Measurements from ENCODE around the gene IPO8.
A peak's percentile ranks its signal among the peaks of the same experiment; 100 is the strongest.

The IPO8 gene

DNA sequence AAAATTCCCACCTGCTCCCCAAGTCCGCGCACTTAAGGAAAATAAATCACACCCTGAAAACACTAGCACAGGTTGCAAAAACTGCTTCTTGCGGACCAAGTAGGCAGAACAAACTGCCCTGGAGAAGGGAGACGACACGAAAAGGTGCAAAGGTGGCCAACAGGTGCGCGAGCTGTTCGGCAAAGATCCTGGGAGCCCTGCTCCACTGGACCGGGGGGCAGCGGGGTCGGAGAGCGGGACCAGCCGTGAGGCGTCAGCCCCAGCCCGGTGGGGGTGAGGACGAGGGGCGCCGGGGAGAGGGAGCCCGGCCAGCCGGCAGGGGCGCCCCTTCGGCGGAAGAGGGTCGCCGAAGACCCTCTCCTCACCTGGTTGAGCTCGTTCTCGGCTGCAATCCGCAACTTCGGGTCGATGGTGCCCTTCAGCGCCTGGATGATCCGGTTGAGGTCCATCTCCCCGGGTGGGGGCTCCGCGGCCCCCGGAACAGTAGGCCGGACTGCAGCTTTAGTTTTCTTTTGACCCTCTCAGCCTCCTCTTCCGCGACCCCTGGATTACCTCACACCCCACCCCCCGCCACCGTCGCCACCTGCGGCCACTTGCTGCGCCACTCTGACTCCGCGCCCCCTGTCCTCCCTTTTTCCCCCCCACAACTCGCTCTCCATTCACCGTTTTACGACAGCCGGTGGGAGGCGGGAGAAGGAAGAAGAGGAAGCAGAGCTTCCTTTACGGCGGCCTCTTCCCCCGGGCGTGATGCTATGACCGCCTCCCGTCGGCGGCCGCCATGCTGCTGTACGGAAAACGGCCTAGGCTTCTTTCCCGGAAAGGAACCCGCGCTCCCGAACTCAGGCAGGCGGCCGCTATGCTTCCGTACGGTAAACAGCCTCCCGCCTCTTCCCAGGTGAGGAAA is at the start of gene IPO8:
IPO8 (minus strand) TSS at position 671 of the 904 bp plus-strand sequence; CDS start at position 449, 222 bp downstream.
- peak; percentile 93 for DNase-seq (ENCODE audit: low spot score)

DNA sequence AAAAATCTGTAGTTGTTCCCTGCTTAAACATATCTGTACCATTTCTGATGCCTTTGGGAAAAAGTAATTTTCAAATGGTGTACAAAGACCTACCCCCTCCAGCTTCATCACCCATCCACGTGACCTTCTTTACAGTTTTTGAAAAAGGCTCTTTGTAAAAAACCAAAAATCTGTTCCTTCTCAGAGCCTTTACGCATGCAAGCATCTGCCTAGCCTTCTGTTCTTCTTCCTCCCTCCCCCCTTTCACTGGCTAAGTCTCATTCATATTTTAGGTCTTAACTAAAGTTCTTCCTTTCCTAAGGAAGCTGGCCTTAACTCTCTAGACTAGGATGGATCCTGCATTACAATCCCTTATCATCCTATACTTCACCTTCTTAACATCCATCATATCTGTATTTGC is 48.7 kb upstream of the IPO8 start:
- no peak for DNase-seq (ENCODE audit: low spot score)

DNA sequence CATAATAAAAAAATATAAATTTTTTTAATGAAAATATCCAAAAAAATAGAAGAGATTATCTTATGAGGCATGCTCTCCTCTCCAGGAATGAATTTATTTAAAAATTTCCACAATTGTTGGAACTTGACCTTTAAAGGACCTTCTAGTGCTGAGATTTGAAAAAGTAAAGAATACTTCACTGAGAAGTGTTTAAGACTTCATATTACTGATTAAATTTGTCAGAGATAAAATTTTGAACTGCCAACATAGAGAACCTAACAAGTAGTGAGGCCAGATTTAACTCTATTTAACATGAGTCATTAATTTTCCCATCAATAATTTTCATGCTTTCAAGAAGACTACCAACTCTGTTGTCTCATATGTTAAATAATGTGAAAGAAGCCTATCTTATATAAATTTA is 44.6 kb upstream of the IPO8 start:
- DNase-seq (ENCODE audit: low spot score), result no peak

DNA sequence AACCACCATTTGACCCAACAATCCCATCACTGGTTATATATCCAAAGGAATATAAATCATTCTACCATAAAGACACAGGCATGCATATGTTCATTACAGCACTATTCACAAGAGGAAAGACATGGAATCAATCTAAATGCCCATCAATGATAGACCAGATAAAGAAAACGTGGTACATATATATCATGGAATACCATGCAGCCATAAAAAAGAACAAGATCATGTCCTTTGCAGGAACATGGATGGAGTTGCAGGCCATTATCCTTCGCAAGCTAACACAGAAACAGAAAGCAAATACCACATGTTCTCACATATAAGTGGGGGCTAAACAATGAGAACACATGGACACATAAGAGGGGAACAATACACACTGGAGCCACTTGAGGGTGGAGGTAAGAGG is 43.4 kb upstream of the IPO8 start:
- DNase-seq (ENCODE audit: low spot score), result no peak

DNA sequence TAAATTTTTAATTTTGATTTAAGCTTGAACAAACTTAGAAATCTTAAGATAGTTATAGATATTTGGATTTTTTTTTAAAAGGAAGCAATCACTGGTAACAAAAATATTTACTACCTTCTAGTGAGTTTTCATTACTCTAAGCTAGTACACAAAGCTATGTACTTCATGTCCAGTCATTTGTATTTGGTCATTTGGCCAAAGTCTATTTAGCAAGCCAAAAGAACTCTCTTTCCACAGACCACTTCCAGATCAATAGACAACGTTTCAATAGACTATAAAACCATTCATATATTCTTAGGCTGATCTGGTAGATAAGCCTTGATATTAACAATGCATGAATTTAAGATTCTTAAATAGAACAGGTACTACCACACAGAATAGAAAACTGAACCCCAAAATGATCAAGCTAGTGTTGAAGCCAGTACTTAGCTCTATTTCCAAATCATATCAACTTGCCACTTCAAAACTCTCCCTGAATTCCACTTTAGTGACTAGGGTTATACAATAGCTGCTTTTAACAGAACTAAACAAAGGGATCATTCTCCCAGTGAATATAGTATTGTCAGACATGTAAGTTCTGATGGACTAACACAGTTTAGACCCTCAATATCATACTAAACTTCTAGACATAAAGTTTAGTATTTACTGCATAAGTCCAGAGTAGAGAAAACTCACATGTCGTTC is 37.4 kb upstream of the IPO8 start:
- no peak for DNase-seq (ENCODE audit: low spot score)

DNA sequence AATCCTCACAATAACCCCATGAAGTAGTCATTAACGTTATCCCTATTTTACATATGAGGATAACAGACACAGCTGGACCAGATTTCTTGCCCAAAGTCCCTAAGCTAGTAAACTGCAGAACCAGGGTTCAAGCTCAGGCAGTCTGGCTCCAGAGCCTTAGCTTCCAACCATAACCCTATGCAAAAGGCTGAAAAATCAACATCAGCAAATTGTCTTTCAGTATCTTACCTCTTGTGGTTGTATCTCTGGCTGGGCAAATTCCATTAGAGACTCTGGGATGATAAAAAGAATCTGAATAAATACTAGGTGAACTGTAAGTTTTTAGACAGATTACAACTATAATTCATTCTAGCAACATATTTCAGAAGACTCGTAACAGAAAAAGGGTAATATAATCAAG is 34.3 kb upstream of the IPO8 start:
- DNase-seq (ENCODE audit: low spot score), result no peak

DNA sequence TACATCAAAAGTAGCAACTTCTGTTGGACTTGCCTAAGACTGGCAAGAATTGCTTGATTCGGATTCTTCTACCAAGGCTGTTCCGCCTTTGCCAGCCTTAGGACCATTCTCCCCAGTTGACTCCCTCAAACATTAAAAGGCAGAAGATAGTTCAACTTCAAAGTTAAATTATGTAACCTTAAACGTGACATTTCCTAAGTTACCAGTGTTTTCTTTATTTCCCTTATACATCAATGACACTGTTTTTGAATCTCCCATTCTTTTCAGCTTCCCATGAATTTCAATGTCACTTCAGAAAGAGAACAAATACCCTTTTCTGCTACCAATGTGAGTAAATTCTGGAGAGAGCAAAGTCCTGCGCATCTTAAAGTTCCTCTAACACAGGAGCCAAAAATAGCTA is 33.9 kb upstream of the IPO8 start:
- no peak for DNase-seq (ENCODE audit: low spot score)

DNA sequence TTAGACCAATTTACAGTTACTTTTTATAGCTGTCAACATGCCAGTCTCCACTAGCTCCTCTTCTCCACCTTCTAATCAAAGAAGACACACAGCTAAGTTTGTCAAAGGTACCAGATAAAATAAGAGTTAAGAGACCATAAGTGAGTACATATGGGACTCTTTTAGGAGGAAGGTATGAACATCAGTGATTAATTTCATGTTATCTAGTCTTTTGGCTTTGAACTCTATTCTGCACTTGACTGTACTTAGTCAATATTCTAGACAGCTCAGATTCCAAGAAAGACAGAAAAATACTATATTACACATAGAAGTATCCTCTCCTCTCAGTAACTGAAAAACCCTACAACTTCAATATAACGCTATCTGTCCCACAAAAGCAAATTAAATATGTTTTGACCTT is 31.0 kb upstream of the IPO8 start:
- no peak for DNase-seq (ENCODE audit: low spot score)

DNA sequence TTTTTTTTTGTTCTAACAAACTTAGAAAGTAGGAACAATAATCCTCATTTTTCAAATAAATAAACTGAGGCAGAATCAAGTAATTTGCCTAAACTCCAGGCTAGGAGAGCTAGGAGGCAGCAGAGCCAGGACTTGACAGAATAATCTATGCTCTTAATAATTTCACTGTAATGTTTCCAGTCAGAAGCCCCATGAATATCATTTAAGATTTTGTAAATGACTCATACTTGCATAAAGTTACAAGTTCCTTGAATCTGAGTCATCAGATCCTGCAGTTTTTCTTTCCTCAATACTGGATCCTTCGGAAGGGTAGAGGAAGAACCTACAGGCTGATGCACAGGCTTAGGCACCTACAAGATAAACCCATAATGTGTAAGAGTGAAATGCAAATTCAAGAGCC is 30.1 kb upstream of the IPO8 start:
- DNase-seq (ENCODE audit: low spot score), result peak; percentile 51

DNA sequence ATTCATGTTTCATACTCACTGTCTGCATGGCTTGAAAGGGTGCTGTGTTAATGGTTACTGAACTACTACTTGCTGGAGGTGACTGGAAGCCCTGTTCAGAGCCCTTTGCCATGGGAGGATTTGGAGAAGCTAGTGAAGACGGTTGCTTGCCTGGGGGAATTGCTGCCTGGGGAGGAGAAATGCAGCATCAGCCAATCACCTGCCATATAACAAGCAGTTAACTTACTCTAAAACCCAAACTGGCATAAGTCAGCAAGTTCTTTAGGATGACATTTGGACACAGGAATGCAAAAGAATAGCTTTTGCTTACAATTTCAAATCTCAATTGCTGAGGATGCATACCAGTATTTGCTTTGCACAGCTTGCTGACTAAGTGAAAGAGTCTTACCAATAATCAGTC is 23.4 kb upstream of the IPO8 start:
- peak; percentile 52 for DNase-seq (ENCODE audit: low spot score)

DNA sequence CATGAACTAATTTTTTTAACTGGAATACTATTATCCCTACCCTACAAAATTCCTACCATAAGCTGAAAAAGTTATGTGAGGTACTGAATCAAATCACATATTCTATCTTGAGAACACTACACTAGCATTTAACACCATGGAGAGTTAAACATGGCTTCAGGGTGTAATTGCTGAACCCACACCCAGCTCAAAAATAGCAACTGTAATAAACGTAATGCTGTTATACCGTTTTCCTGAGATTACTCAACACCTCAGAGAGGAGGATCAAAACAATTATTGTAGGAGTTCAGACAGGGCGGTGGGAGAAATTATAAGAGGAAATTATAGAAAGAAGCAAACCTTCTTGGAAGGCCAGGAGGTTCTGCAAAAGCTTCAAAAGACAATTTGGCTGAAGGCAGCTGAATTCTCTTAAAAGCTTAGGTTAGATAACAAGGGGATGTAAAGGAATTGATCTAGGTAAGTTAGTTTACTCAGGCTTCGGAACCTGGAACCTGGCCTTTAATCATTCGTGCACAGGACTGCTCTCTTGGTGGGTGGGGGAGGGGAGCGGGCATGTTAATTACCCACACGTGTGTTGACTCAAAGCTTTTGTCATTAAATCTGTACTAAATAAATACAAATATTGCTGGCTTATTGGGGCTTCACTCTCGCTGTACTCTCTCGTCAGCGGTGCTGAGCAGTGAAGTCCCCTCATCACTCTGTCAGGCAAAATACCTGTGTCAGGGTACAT is 12.1 kb upstream of the IPO8 start:
- no peak for DNase-seq (ENCODE audit: low spot score)

DNA sequence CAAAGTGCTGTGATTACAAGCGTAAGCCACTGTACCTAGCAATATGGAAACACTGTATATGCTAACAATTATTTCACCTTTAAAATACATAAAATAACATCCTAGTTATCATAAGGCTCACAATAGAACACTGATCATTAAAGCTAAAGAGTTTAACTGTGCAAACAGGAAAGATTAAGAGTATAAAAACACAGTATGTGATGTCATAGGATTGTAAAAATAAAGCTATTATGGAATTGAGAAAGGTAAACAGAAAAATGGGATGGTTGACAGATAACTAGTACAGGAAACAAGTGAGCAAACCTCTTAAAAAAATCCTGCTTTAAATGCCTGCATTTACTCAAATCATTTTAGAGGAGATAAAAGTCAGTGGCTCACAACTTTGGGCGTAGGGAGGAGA is 10.8 kb upstream of the IPO8 start:
- no peak for DNase-seq (ENCODE audit: low spot score)

DNA sequence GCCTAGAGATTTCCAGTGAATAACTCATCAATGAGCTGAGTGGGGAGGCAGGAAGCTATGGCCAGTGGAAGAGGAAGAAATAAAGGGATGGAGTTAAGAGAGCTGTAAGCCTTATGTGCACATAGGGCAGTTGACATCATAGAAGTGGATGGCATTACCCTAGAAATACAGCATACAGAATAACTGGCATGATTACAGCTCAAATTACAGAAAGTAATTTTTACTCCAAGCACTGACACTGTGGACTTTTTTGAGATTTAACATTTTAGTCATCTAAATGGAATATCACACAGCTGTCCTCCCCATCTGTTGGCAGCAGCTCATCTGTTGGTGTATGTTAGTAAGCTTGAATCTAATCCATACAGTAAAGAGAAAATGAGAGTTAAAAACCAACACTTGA is 5.4 kb upstream of the IPO8 start:
- DNase-seq (ENCODE audit: low spot score), result no peak

DNA sequence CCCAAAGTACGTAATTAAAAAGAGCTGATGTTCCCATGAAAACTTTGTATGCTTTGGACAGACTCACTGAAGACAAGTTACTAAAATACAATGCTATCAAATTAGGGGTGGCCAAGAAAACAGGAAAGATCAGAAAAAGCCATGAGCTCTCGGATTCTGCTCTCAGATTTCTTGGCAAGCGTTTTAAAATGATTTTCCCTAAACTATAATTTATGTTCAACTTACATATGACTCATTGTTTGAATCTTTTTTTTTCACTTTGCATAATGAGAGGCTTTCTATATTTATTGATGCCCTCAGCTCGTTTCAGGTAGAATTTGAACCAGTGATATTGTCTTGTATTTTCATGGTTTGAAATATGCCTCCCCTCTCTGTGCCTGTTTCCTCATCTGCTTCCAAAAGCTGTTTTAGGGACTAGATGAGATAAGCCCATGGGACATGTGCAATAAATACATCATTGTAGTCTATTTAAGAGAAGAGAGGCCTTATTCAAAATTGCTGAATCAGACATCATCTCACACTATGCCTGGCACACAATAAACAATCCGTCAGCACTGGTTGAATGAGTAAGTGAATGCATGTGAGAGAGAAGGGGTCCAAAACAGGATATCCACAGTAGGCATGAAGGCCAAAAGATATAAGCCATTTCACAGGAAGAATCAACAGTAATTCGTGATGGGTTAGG is 4.7 kb upstream of the IPO8 start:
- DNase-seq (ENCODE audit: low spot score), result no peak

DNA sequence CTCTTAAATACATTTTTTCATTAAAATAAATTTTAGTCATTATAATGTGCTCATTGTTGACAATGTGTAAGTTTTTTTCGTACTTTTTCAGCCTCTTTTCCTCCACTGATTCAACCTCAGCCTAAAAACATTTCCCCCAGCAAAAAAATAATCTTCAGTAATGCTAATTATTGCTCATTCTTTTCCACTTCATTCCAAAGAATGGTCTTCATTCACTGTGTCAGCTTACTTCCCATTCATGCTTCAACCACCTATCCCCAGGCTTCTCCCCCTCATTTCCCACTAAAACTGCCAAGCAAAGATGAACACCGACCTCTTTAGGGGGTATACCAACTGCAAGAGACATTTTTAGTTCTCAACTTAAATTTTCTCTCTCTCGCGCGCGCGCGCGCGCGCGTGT is 2.7 kb upstream of the IPO8 start:
- no peak for DNase-seq (ENCODE audit: low spot score)

DNA sequence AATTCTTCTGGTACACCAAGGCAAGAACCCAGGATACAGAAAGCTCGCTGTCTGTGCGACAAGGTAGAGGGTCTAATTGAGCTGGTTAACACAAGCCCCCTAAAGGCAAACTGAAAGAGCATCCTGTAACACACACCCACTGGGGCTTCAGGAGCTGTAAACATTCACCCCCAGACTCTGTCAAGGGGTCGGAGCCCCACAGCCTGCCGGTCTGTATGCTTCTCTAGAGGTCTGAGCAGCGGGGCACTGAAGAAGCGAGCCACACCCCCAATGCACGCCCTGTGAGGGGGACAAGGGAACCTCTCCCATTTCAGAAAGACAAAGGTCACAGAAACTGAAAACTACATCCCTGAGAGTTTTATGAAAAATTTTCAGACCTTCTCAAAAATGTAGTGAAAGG is 1.3 kb upstream of the IPO8 start:
- no peak for DNase-seq (ENCODE audit: low spot score)

DNA sequence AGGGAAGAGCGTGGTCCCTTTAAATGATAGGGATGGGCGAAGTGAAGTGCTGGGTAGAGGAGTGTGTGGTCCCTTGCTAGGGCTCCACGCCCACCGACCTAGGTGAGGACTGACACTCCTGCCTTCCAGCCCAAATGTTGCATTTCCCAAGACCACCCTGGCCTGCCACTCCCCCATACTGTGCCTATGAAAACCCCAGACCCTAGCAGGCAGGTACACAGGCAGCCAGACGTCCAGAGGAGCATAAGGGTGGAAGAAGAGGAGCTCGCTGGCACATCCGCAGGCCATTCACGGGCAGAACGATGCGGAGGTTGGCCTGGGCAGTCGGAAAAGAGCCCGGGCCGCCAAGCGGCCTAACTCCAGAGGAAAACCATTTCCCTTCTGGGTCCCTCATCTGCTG is 817 bp upstream of the IPO8 start:
- DNase-seq (ENCODE audit: low spot score), result no peak

DNA sequence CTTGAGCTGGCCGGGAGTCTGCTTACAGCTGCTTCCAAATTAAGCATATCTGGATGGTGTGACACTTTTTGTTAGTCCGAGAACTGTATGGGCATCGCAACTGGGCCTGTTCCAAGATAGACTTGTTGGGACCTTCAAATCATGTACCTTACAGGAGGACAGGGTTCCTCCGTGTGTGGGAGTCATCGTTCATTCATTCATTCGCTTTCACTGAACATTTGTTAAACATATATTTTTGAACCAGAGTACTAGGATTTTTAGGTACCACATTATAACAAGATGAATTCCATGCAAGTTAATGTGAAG is 387 bp upstream of the IPO8 start:
- no peak for DNase-seq (ENCODE audit: low spot score)

DNA sequence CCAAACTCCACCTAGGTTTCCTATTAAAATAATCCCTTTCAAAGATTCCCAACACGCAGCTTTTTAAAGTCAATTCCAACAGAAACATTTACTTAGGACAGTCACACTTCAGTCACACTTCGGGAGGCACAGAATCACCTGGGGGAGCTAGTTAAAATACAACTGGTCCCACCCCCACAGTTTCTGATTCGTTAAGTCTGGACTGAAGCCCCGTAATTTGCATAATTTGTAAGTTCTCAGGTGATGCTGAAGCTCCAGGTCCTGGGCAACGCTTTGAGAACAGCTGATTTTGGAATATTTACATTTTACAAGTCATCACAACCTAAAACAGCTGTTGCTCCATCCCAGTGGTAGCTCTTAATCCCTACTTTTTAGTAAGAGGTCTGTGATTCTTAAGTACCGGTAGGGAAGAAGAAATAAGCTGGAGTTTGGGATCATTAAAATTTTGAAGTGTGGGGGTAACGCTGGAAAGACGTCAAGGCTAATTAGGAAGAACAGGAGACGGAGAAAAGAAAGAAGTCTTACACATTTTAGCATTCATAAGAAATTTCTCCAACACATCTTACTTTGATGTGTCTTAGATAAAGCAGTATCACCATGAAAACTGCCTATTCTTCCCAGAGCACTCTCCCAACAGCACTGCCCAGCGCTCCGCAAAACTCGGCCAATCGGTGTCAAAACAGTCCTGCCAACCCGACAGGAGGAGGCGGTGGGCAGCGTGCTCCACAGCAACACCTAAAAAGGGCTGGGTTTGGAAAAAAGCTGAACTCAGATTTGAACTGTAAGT is 1.1 kb downstream of the IPO8 start:
- peak; percentile 15 for DNase-seq (ENCODE audit: low spot score)

DNA sequence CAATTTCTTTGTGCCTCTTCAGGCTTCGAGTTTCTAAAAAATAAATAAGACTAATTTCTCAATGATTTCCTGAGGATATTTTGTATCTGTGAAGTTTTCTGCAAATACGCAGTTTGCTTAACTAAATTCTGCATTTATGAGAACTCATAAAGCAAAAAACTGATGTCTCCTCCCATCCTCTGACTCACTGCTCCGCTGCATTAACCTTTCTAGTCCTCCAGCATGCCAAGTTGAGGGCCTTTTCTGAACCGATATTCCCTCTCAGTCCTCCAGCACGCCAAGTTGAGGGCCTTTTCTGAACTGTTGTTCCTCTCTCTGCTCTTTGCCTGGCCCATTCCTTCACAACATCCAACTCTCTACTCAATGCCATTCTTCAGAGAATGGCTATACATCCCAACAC is 3.2 kb downstream of the IPO8 start:
- DNase-seq (ENCODE audit: low spot score), result no peak

DNA sequence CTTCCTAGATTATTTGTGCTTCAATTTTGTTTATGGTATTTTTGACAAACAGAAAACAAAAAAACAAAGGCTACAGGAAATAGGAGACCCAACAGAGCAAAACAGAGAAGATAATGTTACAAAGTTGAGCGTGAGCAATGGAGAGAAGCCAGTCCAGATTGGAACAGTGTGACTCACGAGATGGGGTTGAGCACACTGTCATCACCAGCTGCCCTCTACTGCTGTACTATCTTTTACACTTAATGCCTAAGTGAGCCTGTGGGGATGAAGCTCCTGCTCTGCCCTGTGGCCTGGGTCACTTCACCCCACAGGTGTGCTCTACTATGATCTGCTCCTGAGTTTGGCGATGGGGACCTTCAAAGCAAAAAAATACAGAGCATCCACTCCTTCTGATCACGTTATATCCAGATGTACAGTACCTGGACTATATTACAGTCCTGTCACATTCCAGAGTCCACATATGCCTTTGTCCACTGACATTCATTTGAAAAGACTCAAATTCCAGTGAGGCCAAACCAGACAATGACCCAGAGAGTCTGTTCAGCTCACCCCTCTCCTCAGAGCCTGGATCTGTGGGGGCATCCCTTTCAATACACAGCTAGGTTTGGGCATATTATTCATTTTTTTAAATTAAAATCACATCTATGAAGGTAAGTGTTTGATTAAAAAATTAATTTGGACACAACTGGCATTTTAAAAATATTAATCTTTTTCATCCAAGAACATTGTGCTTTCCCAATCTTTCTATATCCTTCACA is 4.4 kb downstream of the IPO8 start:
- DNase-seq (ENCODE audit: low spot score), result peak; percentile 73

All from hepatic stellate cell (primary cell).